SU-DHL-6 (cell line): ENCODE data around the gene SUSD2.

Source experiments
- CTCF ChIP-seq: fragments of 200-600 bp; sonication (generic); IDR thresholded peaks from one replicate; pipeline ENCODE4 v1.5.1; 2017; ENCODE audit warnings: antibody characterized with exemption, mild to moderate bottlenecking, low read length, moderate library complexity; ENCODE audit not compliant: insufficient read depth, poor library complexity, severe bottlenecking
- EZH2phosphoT487 ChIP-seq: fragments of 200-600 bp; sonication (generic), shearing (Covaris generic); conservative IDR thresholded peaks from 2 replicates; pipeline ENCODE4 v1.6.1; 2018; ENCODE audit warnings: mild to moderate bottlenecking, antibody characterized with exemption, low read length, moderate library complexity, mixed read lengths

GRCh38 chr22:24185501-24186351 lies 4.4 kb downstream of the SUSD2 start:
- TF ChIP-seq CTCF, result no peak
- TF ChIP-seq EZH2phosphoT487, result no peak
